ENCODE data around the gene UNC5C. TPM values are rescaled to one million over a fixed set of nuclear protein-coding genes. Genes with fewer than 3 reads are reported as not detected.
"Not testable (repeated sequence)": the region's sequence is repeated elsewhere in the genome, so short reads cannot be mapped to it uniquely, and the experiment has no call there.

Gene UNC5C
- polyA plus RNA-seq, 1 of the 3 experiments (the other 2 are of a cell fraction) = 3.3 TPM

DNA sequence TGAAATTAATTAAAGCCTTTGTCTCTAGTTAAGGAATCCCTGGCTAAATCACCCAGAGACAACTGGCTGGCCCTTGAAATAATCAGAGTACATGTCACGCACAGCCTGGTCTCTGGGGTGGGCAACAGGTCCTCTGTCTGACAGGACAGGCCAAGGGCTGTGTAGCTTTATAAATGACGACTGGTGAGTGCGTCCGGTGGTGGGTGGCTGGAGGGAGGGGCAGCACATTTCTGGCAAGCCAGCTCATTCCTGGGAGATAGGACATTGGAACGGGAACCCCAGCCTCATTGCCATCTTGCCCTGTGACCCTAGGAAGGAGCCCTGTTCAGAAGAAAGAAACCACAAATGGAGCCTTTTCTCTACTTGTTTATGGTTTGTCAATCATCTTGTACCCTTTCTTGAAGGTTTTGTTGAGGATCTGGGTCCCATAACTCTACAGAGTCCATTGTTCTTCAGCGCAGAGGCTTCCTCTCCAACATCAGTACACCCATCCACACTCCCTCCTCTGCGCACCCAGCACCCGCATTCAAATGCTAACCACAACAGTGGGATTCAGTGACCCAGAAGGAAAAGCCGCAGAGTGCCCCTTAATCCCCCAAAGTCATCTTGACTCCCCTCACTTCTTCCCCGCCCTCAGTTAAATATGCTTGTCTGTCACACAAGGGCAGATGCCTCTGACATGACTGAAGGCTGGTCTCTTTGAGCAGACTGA lies 368.1 kb downstream of the UNC5C start:
- TF ChIP-seq FOXM1 (IDR thresholded peaks at IDR 0.05; ENCODE audit: low read depth) (no peak), POLR2AphosphoS5 (IDR thresholded peaks at IDR 0.05; ENCODE audit: low read depth, low read length) (no peak), MEF2A (IDR thresholded peaks at IDR 0.05; ENCODE audit: borderline replicate concordance, low read depth) (no peak)
- TF ChIP-seq, protein P1, sequence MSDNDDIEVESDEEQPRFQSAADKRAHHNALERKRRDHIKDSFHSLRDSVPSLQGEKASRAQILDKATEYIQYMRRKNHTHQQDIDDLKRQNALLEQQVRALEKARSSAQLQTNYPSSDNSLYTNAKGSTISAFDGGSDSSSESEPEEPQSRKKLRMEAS (IDR thresholded peaks at IDR 0.05; ENCODE audit: low read depth) = no peak
- 91% methylated on average over 10 of the region's 10 CpGs for WGBS (ENCODE audit: low lambda C conversion rate)

DNA sequence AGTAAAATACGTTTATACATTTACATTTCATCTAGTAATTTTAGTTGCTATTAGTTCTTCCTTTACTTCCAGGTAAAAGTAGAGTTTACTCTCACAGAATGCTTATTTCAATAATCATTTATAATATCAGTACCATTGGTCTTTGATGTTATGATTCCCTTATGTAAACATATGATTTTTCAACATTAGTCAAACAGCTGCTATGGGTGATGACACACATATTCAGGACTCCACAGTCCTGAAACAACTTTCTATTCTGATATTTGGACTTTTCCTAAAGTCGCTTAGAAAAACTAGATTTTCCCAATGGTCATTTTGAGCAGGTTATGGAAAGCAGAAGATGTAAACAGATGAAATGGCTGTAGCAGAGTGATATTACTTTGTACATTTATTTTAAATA lies 369.8 kb downstream of the UNC5C start:
- 87% methylated on average over 2 of the region's 2 CpGs for WGBS (ENCODE audit: low lambda C conversion rate)
- CTCF ChIA-PET = no interaction called here
- H3K27ac ChIP-seq (ENCODE audit: low read depth in 2 of 2, low read length in 1 of 2) = no peak overlapping the region; a peak in 1 of 4 replicates

More for the DNA sequence above, 368.1 kb downstream of the UNC5C start:
- Histone ChIP-seq H2AFZ (ENCODE audit: low read depth) (no peak overlapping the region), H3K9me2 (no peaks in the 10 kb centered on the region), H3K36me3 (replicated peaks in 1 of 2; ENCODE audit: control insufficient read depth in 1 of 2, insufficient read depth in 2 of 2, low read length in 1 of 2) (peaks cover 0 to 54% of the 10 kb centered on the region in 2 experiments), H3F3A (replicated peaks; ENCODE audit: insufficient read depth) (peaks cover 5% of the 10 kb centered on the region), H3K79me2 (ENCODE audit: insufficient read depth) (no peaks in the 10 kb centered on the region), H4K20me1 (ENCODE audit: insufficient read depth) (no peaks in the 10 kb centered on the region), H3K27me3 (ENCODE audit: insufficient read depth) (no peaks in the 10 kb centered on the region), H3K9me3 (no peaks in the 10 kb centered on the region), H3K27ac (ENCODE audit: low read depth in 2 of 2, low read length in 1 of 2) (no peak overlapping the region; a peak in 1 of 4 replicates), H3K4me3 (ENCODE audit: low read depth in 2 of 2, low read length in 1 of 2) (no peak overlapping the region), H3K9ac (no peak overlapping the region), H3K4me1 (ENCODE audit: control insufficient read depth in 1 of 2, insufficient read depth in 2 of 2, low read depth in 1 of 2, low read length in 1 of 2) (peaks cover 0 to 9% of the 10 kb centered on the region in 2 experiments; a peak in 1 of 4 replicates), H3K4me2 (no peak overlapping the region)
- POLR2A ChIA-PET = no interaction called here
- DNase-seq = no peak
- CTCF ChIA-PET = no interaction called here

DNA sequence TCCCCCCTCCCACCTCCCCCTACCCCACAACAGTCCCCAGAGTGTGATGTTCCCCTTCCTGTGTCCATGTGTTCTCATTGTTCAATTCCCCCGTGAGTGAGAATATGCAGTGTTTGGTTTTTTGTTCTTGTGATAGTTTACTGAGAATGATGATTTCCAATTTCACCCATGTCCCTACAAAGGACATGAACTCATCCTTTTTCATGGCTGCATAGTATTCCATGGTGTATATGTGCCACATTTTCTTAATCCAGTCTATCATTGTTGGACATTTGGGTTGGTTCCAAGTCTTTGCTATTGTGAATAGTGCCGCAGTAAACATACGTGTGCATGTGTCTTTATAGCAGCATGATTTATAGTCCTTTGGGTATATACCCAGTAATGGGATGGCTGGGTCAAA lies 377.4 kb downstream of the UNC5C start:
- WGBS (ENCODE audit: low lambda C conversion rate) = 90% methylated on average over 1 of the region's 3 CpGs

More for the DNA sequence above, 369.8 kb downstream of the UNC5C start:
- Histone ChIP-seq H3K9me2 (no peaks in the 10 kb centered on the region), H3K36me3 (replicated peaks in 1 of 2; ENCODE audit: control insufficient read depth in 1 of 2, insufficient read depth in 2 of 2, low read length in 1 of 2) (peaks cover 0 to 39% of the 10 kb centered on the region in 2 experiments), H3K9me3 (no peaks in the 10 kb centered on the region), H3K4me3 (ENCODE audit: low read depth in 2 of 2, low read length in 1 of 2) (no peak overlapping the region), H3F3A (replicated peaks; ENCODE audit: insufficient read depth) (peaks cover 5% of the 10 kb centered on the region), H2AFZ (ENCODE audit: low read depth) (no peak overlapping the region), H3K27me3 (ENCODE audit: insufficient read depth) (no peaks in the 10 kb centered on the region), H3K4me1 (ENCODE audit: control insufficient read depth in 1 of 2, insufficient read depth in 2 of 2, low read depth in 1 of 2, low read length in 1 of 2) (peaks cover 0 to 5% of the 10 kb centered on the region in 2 experiments; a peak in 1 of 4 replicates), H3K79me2 (ENCODE audit: insufficient read depth) (no peaks in the 10 kb centered on the region), H4K20me1 (ENCODE audit: insufficient read depth) (no peaks in the 10 kb centered on the region), H3K4me2 (no peak overlapping the region), H3K9ac (no peak overlapping the region)
- TF ChIP-seq, protein P2, sequence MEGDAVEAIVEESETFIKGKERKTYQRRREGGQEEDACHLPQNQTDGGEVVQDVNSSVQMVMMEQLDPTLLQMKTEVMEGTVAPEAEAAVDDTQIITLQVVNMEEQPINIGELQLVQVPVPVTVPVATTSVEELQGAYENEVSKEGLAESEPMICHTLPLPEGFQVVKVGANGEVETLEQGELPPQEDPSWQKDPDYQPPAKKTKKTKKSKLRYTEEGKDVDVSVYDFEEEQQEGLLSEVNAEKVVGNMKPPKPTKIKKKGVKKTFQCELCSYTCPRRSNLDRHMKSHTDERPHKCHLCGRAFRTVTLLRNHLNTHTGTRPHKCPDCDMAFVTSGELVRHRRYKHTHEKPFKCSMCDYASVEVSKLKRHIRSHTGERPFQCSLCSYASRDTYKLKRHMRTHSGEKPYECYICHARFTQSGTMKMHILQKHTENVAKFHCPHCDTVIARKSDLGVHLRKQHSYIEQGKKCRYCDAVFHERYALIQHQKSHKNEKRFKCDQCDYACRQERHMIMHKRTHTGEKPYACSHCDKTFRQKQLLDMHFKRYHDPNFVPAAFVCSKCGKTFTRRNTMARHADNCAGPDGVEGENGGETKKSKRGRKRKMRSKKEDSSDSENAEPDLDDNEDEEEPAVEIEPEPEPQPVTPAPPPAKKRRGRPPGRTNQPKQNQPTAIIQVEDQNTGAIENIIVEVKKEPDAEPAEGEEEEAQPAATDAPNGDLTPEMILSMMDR (IDR thresholded peaks at IDR 0.05) = no peak
- TF ChIP-seq GATA2 (CRISPR knock-in tag; IDR thresholded peaks at IDR 0.05) = no peak
- TF ChIP-seq GABPA (IDR thresholded peaks at IDR 0.05; ENCODE audit: low read depth) = no peak
- no peak for TF ChIP-seq POLR2AphosphoS5 (IDR thresholded peaks at IDR 0.05; ENCODE audit: low read depth, low read length)
- TF ChIP-seq RCOR1 (IDR thresholded peaks at IDR 0.05; ENCODE audit: low read length) = no peak
- no peak for TF ChIP-seq CHD2 (IDR thresholded peaks at IDR 0.05; ENCODE audit: low read length, partially characterized antibody)
- TF ChIP-seq TAF1 (IDR thresholded peaks at IDR 0.05; ENCODE audit: borderline replicate concordance, low read depth, low read length) = no peak
- TF ChIP-seq SIN3A (IDR thresholded peaks at IDR 0.05; ENCODE audit: borderline replicate concordance, low read depth, low read length) = no peak
- TF ChIP-seq RXRA (IDR thresholded peaks at IDR 0.05; ENCODE audit: borderline replicate concordance, low read depth) = no peak
- no peak for TF ChIP-seq TEAD4 (IDR thresholded peaks at IDR 0.05; ENCODE audit: borderline replicate concordance, insufficient read depth)
- no peak for TF ChIP-seq FOSL2 (IDR thresholded peaks at IDR 0.05; ENCODE audit: borderline replicate concordance, low read depth)
- no peak for TF ChIP-seq NFIC (IDR thresholded peaks at IDR 0.05; ENCODE audit: borderline replicate concordance)
- TF ChIP-seq EP300 (IDR thresholded peaks at IDR 0.05; ENCODE audit: borderline replicate concordance in 1 of 2, low read depth in 1 of 2, low read length in 1 of 2) = no peak
- TF ChIP-seq JUND (IDR thresholded peaks at IDR 0.05) = no peak
- TF ChIP-seq FOXM1 (IDR thresholded peaks at IDR 0.05; ENCODE audit: low read depth) = no peak
- no peak for DNase-seq
- POLR2A ChIA-PET = no interaction called here

More for the DNA sequence above, 377.4 kb downstream of the UNC5C start:
- H3K79me2 ChIP-seq (ENCODE audit: insufficient read depth); H3K4me3 ChIP-seq (ENCODE audit: low read depth in 2 of 2, low read length in 1 of 2); H3K9me2 ChIP-seq; POLR2A ChIA-PET; H3K4me2 ChIP-seq; H2AFZ ChIP-seq (ENCODE audit: low read depth); H3K27me3 ChIP-seq (ENCODE audit: insufficient read depth); DNase-seq; H3K9me3 ChIP-seq; H4K20me1 ChIP-seq (ENCODE audit: insufficient read depth); H3K9ac ChIP-seq; H3F3A ChIP-seq (replicated peaks; ENCODE audit: insufficient read depth); CTCF ChIA-PET; H3K27ac ChIP-seq (ENCODE audit: low read depth in 2 of 2, low read length in 1 of 2): not testable (repeated sequence)
- peaks cover 0 to 13% of the 10 kb centered on the region in 2 experiments; a peak in 2 of 4 replicates for H3K4me1 ChIP-seq (ENCODE audit: control insufficient read depth in 1 of 2, insufficient read depth in 2 of 2, low read depth in 1 of 2, low read length in 1 of 2)
- H3K36me3 ChIP-seq (replicated peaks in 1 of 2; ENCODE audit: control insufficient read depth in 1 of 2, insufficient read depth in 2 of 2, low read length in 1 of 2) = peaks cover 0 to 37% of the 10 kb centered on the region in 2 experiments
